Activated T-cell treated with anti-CD3 and anti-CD28 coated beads, Interleukin-2, amount 50 U/mL, for 72 hours (primary cell): Measurements from ENCODE around the gene BABAM2. TPM values are rescaled to one million over a fixed set of nuclear protein-coding genes. Genes with fewer than 3 reads are reported as not detected.
"Not testable (repeated sequence)": the region's sequence is repeated elsewhere in the genome, so short reads cannot be mapped to it uniquely, and the experiment has no call there.

Experiments used
- ATAC-seq, 2 donors: fragments of 150-1000 bp; cut with Tn5 transposase; replicated peaks in 1 of 2; 2 replicates each; pipeline ENCODE4 v1.10.0; 2021; ENCODE audit warnings: moderate library complexity in 2 of 2, mild to moderate bottlenecking in 1 of 2
- DNase-seq, 2 donors: peaks; one replicate each; pipeline ENCODE4 v3.0.0; 2021 to 2022; ENCODE audit warnings: mixed read lengths in 1 of 2
- H3K27ac Mint-ChIP-seq: one replicate; pipeline ENCODE4 v1.8.0; 2022; ENCODE audit warnings: mild to moderate bottlenecking, moderate library complexity, mixed read lengths
- H3K27me3 Mint-ChIP-seq: one replicate; pipeline ENCODE4 v1.8.0; 2022; ENCODE audit warnings: low read depth, mixed read lengths
- H3K36me3 Mint-ChIP-seq, 2 donors: one replicate each; pipeline ENCODE4 v1.8.0; 2022; ENCODE audit warnings: mixed read lengths in 2 of 2, mild to moderate bottlenecking in 1 of 2; ENCODE audit not compliant: insufficient read depth in 2 of 2
- H3K4me1 Mint-ChIP-seq: one replicate; pipeline ENCODE4 v1.8.0; 2022; ENCODE audit warnings: low read depth, mixed read lengths
- H3K4me3 Mint-ChIP-seq, 2 donors: one replicate each; pipeline ENCODE4 v1.8.0; 2022; ENCODE audit warnings: mild to moderate bottlenecking in 2 of 2, mixed read lengths in 2 of 2, moderate library complexity in 2 of 2
- H3K9me3 Mint-ChIP-seq, 2 donors: one replicate each; pipeline ENCODE4 v1.8.0; 2022; ENCODE audit warnings: mixed read lengths in 2 of 2
- total RNA-seq, 2 donors: library from RNA; stranded (reverse); gene quantifications; one replicate each; pipeline ENCODE4 v1.2.3, GENCODE V29; 2022

The BABAM2 gene
- total RNA-seq, 2 donors from 2014 or later: 96.6 to 97.2 TPM

DNA sequence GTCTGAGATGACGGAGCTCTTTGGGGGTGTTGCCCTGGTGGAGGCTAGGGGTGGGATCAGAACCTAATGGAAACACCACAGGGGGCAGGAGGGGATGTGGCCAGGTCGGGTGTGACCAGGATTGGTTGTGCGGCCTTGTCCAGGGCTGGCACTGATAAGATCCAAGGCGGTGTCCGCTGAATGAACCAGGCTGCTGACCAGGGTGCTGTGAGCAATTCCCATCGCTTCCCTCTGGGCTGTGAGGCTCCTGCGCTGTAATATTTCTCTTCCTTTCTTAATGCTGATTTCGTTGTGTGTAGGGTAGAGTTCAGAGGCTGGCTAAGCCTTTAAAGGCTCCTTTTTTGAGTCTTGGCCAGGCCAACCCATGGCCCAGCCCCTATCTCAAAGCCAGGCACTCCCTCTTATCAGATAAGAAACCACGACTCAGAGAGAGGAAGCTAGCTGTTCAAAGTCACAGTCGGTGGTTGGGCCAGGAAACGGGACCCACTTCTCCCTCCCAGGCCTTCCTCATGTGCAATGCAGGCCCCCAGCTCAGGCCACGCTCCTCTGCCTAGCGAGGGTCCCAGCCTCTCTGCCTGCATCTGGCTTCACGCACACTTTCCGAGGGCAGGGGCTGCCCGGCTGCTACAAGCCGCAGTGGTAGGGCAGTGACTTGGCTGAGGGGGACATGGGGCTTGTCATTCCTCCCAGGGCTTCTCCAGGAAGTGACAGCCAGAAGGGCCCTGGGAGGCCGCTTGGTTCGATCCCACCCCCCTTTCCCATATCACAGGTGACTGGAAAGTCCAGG, 476.2 kb downstream of the BABAM2 start:
- Mint-ChIP-seq H3K4me1 (peaks cover 58% of the 10 kb centered on the region), H3K4me3 (peak overlapping the region; percentile 58 to 84)

DNA sequence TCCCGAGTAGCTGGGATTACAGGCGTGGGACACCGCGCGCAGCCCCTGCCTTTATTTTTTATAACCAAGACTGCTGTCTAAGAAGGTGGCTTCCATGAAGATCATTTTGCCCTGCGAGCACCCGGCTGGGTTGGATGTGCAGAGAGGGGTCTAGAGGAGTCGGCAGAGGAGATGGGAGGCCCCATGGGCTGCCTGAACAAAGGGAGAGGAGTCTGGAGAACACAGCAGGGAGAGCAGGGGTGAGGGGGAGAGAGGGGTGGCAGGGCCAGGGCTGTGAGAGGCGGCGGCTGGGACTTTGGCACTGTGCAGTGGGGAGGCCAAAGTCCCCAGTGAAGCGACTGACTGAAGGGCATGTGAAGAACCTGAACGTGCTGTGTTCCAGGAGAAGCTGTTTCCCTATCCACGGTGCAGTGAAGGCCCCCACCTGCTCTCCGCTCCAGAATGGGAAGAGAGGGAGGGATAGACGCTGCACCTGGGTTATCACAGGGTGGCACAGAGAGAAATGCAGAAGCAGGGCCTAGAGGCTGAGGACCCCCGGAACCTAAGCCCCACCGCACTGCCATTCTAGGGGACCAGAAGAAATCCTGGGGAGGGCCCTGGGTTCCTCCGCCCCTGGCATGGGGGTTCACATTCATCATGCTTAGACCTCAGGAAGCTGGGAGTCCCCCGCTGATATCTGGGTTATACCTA, 477.3 kb downstream of the BABAM2 start:
- peak overlapping the region; percentile 44 for H3K27ac Mint-ChIP-seq
- H3K4me1 Mint-ChIP-seq: peaks cover 48% of the 10 kb centered on the region
- DNase-seq (no peak), ATAC-seq (no peak)
- no peaks in the 10 kb centered on the region for H3K9me3 Mint-ChIP-seq
- no peaks in the 10 kb centered on the region for H3K36me3 Mint-ChIP-seq
- peak overlapping the region in 1 of 2 donors; percentile 84 for H3K4me3 Mint-ChIP-seq
- no peaks in the 10 kb centered on the region for H3K27me3 Mint-ChIP-seq

More for the DNA sequence above, 476.2 kb downstream of the BABAM2 start:
- Mint-ChIP-seq H3K27ac (peak overlapping the region; percentile 24), H3K9me3 (no peaks in the 10 kb centered on the region), H3K36me3 (no peaks in the 10 kb centered on the region), H3K27me3 (no peaks in the 10 kb centered on the region)
- DNase-seq (peak; percentile 65 to 67), ATAC-seq (peak; percentile 91)

DNA sequence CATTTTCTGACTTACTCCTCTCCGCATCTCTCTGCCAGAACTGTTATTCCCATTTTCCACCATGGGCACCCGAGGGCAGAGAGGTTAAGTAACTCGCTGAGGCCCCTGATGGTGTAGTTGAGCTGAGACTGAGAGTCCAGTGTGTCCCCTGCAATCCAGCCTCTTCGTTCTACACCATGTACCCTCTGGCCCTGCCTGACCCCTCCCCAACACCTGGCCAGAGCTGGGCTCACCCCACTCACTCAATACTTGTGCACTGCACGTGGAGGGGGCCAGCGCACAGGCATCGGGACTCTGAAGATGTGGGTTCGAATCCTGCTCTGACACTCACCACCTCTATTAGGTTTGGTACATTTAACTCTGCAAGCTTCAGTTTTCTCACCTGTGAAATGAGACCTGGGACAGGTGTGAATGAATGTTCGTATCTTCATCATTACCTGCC, 477.8 kb downstream of the BABAM2 start:
- peaks cover 43% of the 10 kb centered on the region for H3K4me1 Mint-ChIP-seq

DNA sequence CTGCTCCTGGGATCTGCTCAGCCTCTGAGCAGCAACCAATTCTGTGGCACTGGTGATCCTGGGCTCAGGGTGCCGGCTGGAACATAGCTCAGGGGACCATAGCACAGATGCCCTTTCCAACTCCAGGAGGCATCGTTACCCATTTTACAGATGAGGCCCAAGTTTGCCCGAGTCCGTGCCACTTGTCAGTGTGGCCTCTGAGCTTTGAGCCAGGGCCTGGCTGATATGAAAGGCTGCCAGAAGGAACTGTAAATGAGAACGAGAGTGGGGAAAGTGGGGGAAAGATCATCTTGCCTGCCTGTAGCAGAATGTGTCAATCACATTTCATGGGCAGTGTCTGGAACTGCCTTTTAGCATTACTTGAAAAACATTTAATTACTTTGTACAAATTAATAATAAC, 478.8 kb downstream of the BABAM2 start:
- peaks cover 33% of the 10 kb centered on the region for H3K4me1 Mint-ChIP-seq

More for the DNA sequence above, 477.8 kb downstream of the BABAM2 start:
- H3K36me3 Mint-ChIP-seq: no peaks in the 10 kb centered on the region
- H3K9me3 Mint-ChIP-seq: no peaks in the 10 kb centered on the region
- ATAC-seq: no peak
- H3K4me3 Mint-ChIP-seq: no peak overlapping the region
- no peaks in the 10 kb centered on the region for H3K27me3 Mint-ChIP-seq
- no peak for DNase-seq
- no peak overlapping the region for H3K27ac Mint-ChIP-seq

DNA sequence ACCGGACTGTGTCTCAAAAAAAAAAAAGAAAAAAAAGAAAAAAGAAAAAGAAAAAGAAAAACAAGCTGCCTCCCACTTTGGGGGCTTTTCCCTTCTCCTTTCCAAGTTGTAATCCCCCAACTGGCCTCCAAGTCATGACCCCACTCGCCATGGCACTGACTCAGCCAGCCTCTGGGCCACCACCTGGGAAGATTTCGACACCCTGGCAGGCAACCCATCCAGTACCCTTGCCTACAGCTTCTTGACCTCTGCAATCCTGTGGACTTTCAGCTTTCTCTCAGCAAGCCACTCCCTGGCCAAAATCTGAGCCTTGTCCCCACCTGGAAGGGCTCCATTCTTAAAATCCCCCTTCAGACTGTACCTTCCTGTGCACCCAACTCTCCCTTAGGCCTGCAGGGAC, 479.8 kb downstream of the BABAM2 start:
- Mint-ChIP-seq H3K9me3 (no peaks in the 10 kb centered on the region), H3K4me3 (no peak overlapping the region), H3K27me3 (no peaks in the 10 kb centered on the region), H3K4me1 (peaks cover 23% of the 10 kb centered on the region), H3K27ac (no peak overlapping the region), H3K36me3 (no peaks in the 10 kb centered on the region)
- DNase-seq (no peak), ATAC-seq (no peak)

More for the DNA sequence above, 478.8 kb downstream of the BABAM2 start:
- Mint-ChIP-seq H3K36me3 (no peaks in the 10 kb centered on the region), H3K27ac (no peak overlapping the region), H3K27me3 (no peaks in the 10 kb centered on the region), H3K9me3 (no peaks in the 10 kb centered on the region), H3K4me3 (no peak overlapping the region)
- DNase-seq (no peak), ATAC-seq (no peak)

DNA sequence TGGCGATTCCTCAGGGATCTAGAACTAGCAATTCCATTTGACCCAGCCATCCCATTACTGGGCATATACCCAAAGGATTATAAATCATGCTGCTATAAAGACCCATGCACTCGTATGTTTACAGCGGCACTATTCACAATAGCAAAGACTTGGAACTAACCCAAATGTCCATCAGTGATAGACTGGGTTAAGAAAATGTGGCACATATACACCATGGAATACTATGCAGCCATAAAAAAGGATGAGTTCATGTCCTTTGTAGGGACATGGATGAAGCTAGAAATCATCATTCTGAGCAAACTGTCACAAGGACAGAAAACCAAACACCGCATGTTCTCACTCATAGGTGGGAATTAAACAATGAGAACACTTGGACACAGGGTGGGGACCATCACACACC, 481.2 kb downstream of the BABAM2 start:
- H3K27ac Mint-ChIP-seq, H3K9me3 Mint-ChIP-seq, H3K4me3 Mint-ChIP-seq, DNase-seq, H3K27me3 Mint-ChIP-seq, H3K4me1 Mint-ChIP-seq, ATAC-seq, H3K36me3 Mint-ChIP-seq: not testable (repeated sequence)

DNA sequence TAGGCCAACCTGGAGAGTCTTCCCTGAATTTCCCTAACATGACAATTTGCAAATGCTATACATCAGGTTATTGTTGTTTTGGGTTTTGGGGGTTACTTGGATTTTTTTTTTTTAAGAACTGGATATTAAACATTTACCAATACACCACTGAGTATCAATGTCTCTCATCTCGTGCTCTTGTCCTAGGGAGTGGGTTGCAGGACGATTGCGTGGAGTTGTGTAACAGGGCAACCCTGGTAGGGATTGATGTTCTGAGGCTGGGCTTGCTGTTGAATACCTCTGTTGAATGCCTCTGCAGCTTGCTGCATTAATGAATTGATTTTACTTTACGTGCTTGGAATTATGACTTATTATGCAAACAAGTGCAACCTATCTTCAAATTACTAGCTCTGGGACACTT, 483.3 kb downstream of the BABAM2 start:
- H3K4me3 Mint-ChIP-seq: no peak overlapping the region
- ATAC-seq (no peak), DNase-seq (no peak)
- no peaks in the 10 kb centered on the region for H3K27me3 Mint-ChIP-seq
- H3K4me1 Mint-ChIP-seq: peaks cover 2% of the 10 kb centered on the region
- H3K9me3 Mint-ChIP-seq: no peaks in the 10 kb centered on the region
- H3K36me3 Mint-ChIP-seq: no peaks in the 10 kb centered on the region
- H3K27ac Mint-ChIP-seq: no peak overlapping the region

DNA sequence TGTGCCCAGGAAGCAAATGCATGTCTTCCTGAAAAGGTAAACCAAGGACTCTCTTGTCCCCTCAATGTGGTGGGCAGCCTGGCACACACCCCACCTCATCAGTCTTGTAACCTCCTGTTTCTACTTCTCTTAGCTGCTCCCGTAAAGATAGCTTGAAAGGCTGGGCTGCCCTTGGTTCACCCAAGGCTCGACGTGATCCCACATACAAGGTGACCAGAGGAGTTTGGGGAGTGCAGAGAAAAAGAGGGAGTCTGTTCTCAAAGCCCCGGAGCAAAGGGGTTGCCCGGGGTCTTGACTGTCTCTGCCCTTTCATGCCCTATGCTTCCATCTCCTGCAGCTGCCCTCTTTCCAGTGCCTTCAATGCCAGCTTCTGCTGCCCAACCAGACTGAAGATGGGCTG, 483.8 kb downstream of the BABAM2 start:
- Mint-ChIP-seq H3K27me3 (no peaks in the 10 kb centered on the region), H3K9me3 (no peaks in the 10 kb centered on the region), H3K36me3 (no peaks in the 10 kb centered on the region), H3K4me3 (no peak overlapping the region), H3K27ac (no peak overlapping the region), H3K4me1 (peaks cover 7% of the 10 kb centered on the region)
- DNase-seq: no peak
- no peak for ATAC-seq

DNA sequence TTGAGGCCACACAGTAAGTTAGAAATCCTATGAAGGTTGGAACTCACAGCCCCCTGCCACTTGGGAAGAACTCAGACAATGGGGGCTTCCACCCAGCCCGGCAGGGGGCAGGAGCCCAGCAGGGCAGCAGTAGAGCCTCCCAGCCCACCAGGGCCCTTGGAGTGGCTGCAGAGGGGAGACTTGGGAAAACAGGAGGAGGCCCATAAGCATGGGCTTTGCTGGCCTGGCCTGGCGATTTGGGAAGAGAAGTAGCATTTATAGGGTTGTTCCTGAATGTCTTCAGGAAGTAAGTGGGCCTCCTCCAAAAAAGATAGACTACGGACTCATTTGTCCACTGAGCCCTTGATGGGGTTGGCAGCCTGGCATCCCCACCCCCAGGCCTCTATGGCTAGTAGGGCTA, 484.7 kb downstream of the BABAM2 start:
- DNase-seq (no peak), ATAC-seq (no peak)
- Mint-ChIP-seq H3K4me3 (no peak overlapping the region), H3K9me3 (no peaks in the 10 kb centered on the region), H3K27me3 (no peaks in the 10 kb centered on the region), H3K36me3 (no peaks in the 10 kb centered on the region), H3K4me1 (peaks cover 16% of the 10 kb centered on the region), H3K27ac (no peak overlapping the region)

DNA sequence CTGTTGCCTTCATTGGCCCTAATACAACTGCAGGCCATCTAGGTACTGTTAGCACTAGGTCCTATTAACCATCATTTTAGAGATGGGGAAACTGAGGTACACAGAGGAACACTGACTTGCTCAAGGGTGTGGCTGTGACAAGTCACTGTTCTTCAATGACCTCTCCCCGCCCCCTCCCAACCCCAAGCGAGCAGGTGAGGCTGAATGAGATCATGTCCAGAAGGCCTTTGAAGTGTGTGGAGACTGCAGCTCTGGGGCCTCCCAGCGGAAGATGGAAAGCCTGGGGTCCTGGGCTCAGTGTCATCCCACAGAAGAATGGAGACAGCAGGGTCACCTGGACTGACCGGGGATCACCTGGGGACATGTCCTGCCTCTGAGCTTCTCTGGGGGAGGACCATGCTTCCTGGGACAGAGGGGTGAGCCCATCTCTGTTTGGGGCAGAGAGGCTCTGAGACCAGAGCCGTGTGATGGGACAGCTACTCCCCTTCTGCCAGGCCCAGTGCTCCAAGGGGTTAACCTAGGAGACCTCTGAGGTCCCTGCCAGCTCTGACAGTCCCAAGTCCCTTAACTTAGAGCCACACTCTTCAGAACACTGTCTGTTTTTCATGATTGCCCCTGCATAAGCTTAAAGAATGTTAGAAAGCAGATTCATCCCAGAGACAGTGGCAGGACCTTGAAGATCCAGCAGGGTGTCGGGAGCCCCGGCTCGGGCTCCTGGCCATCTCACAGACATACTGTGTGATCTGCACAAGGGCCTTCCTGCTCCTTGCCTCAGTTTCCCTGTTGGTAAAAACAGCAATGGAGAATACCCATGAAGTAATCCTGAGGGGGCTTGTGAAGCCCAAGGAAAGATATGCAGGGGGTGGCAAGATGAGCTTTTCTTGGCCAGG, 485.5 kb downstream of the BABAM2 start:
- Mint-ChIP-seq H3K27me3 (no peaks in the 10 kb centered on the region), H3K27ac (no peak overlapping the region), H3K36me3 (no peaks in the 10 kb centered on the region), H3K9me3 (no peaks in the 10 kb centered on the region), H3K4me1 (peaks cover 16% of the 10 kb centered on the region), H3K4me3 (no peak overlapping the region)
- DNase-seq (no peak), ATAC-seq (no peak)

DNA sequence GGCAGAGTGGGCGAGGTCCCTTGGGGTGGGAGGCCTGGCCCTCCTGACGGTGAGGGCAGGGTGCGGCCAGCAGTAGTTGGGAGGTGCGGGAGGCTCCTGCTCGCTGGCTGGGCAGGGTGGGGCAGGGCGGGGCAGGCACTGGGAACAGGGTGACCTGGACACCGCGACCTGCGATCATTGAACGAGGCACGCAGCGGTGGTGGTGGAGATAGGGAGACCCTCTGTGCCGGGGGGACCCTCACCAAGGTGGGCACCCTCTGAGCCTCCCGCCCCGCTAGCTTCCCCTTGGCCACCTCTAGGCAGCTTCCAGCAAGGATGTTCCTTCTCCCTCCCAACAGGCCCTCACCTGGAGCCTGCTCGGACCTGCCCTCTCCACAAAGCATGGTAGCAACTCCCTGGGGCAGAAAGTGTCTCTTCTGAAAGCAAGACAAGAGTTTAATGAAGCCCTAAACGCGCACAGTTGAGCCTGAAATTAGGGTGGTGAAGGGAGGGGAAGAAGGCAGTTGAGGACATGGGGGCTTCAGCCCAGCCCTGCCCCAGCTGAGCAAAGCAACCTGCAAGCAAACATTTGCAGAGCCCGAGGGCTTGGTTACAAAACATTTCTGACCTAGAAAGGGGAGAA, 486.8 kb downstream of the BABAM2 start:
- Mint-ChIP-seq H3K9me3 (no peaks in the 10 kb centered on the region), H3K4me3 (no peak overlapping the region), H3K4me1 (peaks cover 22% of the 10 kb centered on the region), H3K36me3 (no peaks in the 10 kb centered on the region), H3K27me3 (no peaks in the 10 kb centered on the region), H3K27ac (no peak overlapping the region)
- DNase-seq: no peak
- ATAC-seq: no peak

DNA sequence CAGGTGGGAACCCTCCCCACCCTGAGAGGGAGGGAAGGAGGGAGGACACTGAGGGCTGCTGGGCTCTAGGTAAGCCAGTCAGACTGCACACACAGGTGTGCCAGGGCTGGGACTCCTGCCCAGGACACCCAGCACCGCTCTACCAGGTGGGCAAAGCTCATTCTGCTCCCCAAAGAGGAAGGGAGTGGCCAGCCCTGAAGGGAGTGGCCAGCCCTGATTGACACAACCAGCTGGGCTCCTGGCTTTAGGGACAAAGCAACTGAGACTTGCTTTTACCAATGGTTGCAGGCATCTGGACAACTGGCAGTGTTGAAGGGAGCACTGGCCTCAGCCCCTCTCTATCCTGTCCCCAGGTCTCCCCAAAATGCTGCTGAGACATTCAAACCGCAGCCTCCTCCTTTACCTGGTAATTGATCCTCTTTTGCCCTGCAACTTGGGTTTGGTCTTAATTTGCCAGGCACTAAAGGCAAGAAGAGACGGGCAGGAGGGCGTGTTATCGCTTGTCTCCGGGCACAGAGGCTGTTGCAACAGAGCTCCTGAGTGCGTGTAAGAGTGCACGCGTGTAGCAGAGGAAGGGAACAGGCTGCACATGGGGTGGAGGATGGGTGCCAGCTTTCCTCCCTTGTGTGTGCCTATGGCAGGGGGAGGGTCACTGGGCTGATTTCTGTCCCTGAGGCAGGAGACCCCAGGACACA, 487.6 kb downstream of the BABAM2 start:
- no peak for ATAC-seq
- no peak for DNase-seq
- Mint-ChIP-seq H3K27ac (no peak overlapping the region), H3K36me3 (no peaks in the 10 kb centered on the region), H3K4me1 (peaks cover 30% of the 10 kb centered on the region), H3K4me3 (no peak overlapping the region), H3K27me3 (no peaks in the 10 kb centered on the region), H3K9me3 (no peaks in the 10 kb centered on the region)
